ENCODE measurements around the gene PAMR1.

The PAMR1 gene

GRCh38 chr11:35419184-35419829 is 106.1 kb downstream of the PAMR1 start, which contains the start of gene SLC1A2:
TSS of gene SLC1A2 (minus strand) at chr11:35419558. CDS start at chr11:35418966, 592 bp downstream.
- H3F3A ChIP-seq (ENCODE audit: insufficient read depth): no peaks in the 10 kb centered on the region
- no peak within 1 kb of the TSS for H3K9ac ChIP-seq (ENCODE audit: low read length)
- H4K20me1 ChIP-seq (ENCODE audit: low read depth, low read length): no peaks in the 10 kb centered on the region
- H3K79me2 ChIP-seq (ENCODE audit: insufficient read depth, low read length): no peaks in the 10 kb centered on the region
- H3K9me3 ChIP-seq (ENCODE audit: insufficient read depth, low read length): no peaks in the 10 kb centered on the region
- no peak within 1 kb of the TSS for H3K27ac ChIP-seq (ENCODE audit: low read depth, low read length)
- no peaks in the 10 kb centered on the region for H3K9me2 ChIP-seq (replicated peaks; ENCODE audit: insufficient read depth, low read length)
- no peak within 1 kb of the TSS for H3K4me2 ChIP-seq (ENCODE audit: low read depth, low read length, poor library complexity, severe bottlenecking)
- H3K27me3 ChIP-seq (ENCODE audit: low read length): no peaks in the 10 kb centered on the region
- H3K4me3 ChIP-seq (ENCODE audit: insufficient read depth, low read length, poor library complexity, severe bottlenecking): no peak within 1 kb of the TSS
- H3K36me3 ChIP-seq (ENCODE audit: low read length): no peaks in the 10 kb centered on the region
- TF ChIP-seq EZH2phosphoT487 (conservative IDR thresholded peaks at IDR 0.05; ENCODE audit: low read length): no peak
- TF ChIP-seq CTCF (IDR thresholded peaks at IDR 0.05; ENCODE audit: insufficient read depth, low read length, poor library complexity, severe bottlenecking): no peak
- H2AFZ ChIP-seq (ENCODE audit: low read depth, low read length, severe bottlenecking): no peak within 1 kb of the TSS

- TF ChIP-seq EZH2phosphoT487 (conservative IDR thresholded peaks at IDR 0.05; ENCODE audit: low read length) (no peak), CTCF (IDR thresholded peaks at IDR 0.05; ENCODE audit: insufficient read depth, low read length, poor library complexity, severe bottlenecking) (no peak)
Measured at GRCh38 chr11:35418282-35419183, 106.9 kb downstream of the PAMR1 start.

GRCh38 chr11:35415487-35415886 is 109.9 kb downstream of the PAMR1 start:
- no peak overlapping the region for H3K27ac ChIP-seq (ENCODE audit: low read depth, low read length)
- no peaks in the 10 kb centered on the region for H3K9me3 ChIP-seq (ENCODE audit: insufficient read depth, low read length)
- H3F3A ChIP-seq (ENCODE audit: insufficient read depth): no peaks in the 10 kb centered on the region
- H3K4me2 ChIP-seq (ENCODE audit: low read depth, low read length, poor library complexity, severe bottlenecking): no peak overlapping the region
- H2AFZ ChIP-seq (ENCODE audit: low read depth, low read length, severe bottlenecking): no peak overlapping the region
- H3K9me2 ChIP-seq (replicated peaks; ENCODE audit: insufficient read depth, low read length): no peaks in the 10 kb centered on the region
- no peak overlapping the region for H3K9ac ChIP-seq (ENCODE audit: low read length)
- H3K79me2 ChIP-seq (ENCODE audit: insufficient read depth, low read length): no peaks in the 10 kb centered on the region
- H3K27me3 ChIP-seq (ENCODE audit: low read length): no peaks in the 10 kb centered on the region
- no peak for TF ChIP-seq EZH2phosphoT487 (conservative IDR thresholded peaks at IDR 0.05; ENCODE audit: low read length)
- TF ChIP-seq CTCF (IDR thresholded peaks at IDR 0.05; ENCODE audit: insufficient read depth, low read length, poor library complexity, severe bottlenecking): no peak
- no peaks in the 10 kb centered on the region for H4K20me1 ChIP-seq (ENCODE audit: low read depth, low read length)
- H3K36me3 ChIP-seq (ENCODE audit: low read length): no peaks in the 10 kb centered on the region
- H3K4me3 ChIP-seq (ENCODE audit: insufficient read depth, low read length, poor library complexity, severe bottlenecking): no peak overlapping the region

More at GRCh38 chr11:35418282-35419183, 106.9 kb downstream of the PAMR1 start:
- Histone ChIP-seq H3K4me3 (ENCODE audit: insufficient read depth, low read length, poor library complexity, severe bottlenecking) (no peak overlapping the region), H3F3A (ENCODE audit: insufficient read depth) (no peaks in the 10 kb centered on the region), H3K4me2 (ENCODE audit: low read depth, low read length, poor library complexity, severe bottlenecking) (no peak overlapping the region), H4K20me1 (ENCODE audit: low read depth, low read length) (no peaks in the 10 kb centered on the region), H3K9me3 (ENCODE audit: insufficient read depth, low read length) (no peaks in the 10 kb centered on the region), H3K27ac (ENCODE audit: low read depth, low read length) (no peak overlapping the region), H3K36me3 (ENCODE audit: low read length) (no peaks in the 10 kb centered on the region), H3K9me2 (replicated peaks; ENCODE audit: insufficient read depth, low read length) (no peaks in the 10 kb centered on the region), H2AFZ (ENCODE audit: low read depth, low read length, severe bottlenecking) (no peak overlapping the region), H3K79me2 (ENCODE audit: insufficient read depth, low read length) (no peaks in the 10 kb centered on the region), H3K9ac (ENCODE audit: low read length) (no peak overlapping the region), H3K27me3 (ENCODE audit: low read length) (no peaks in the 10 kb centered on the region)

Measured in SU-DHL-6 (cell line).